HEK293T (cell line): ENCODE measurements around the gene BDNF.

Source experiments
- CTCF ChIA-PET: fragments of 350-600 bp; formaldehyde crosslinking; extraction: SDS; loops from one replicate; lab custom pipeline; 2021; ENCODE audit warnings: antibody characterized with exemption, inconsistent platforms; lab: Yijun Ruan, JAX
- POLR2A ChIA-PET: fragments of 350-600 bp; formaldehyde crosslinking; extraction: SDS; loops from one replicate; lab custom pipeline; 2020; ENCODE audit warnings: antibody characterized with exemption, inconsistent platforms; lab: Yijun Ruan, JAX
- DNase-seq: peaks from one replicate; pipeline ENCODE4 v3.0.0; 2012; ENCODE audit warnings: mixed read lengths; ENCODE audit errors: extremely low spot score
- ARNT ChIP-seq: fragments of 450-650 bp; IDR thresholded peaks from 2 replicates; pipeline ENCODE4 v1.6.1; 2017; ENCODE audit warnings: mild to moderate bottlenecking
- BHLHE40 ChIP-seq: fragments of 450-650 bp; IDR thresholded peaks from 2 replicates; pipeline ENCODE4 v1.6.1; 2016; ENCODE audit warnings: mild to moderate bottlenecking, moderate library complexity, borderline replicate concordance
- CTBP1 ChIP-seq: fragments of 450-650 bp; IDR thresholded peaks from 2 replicates; pipeline ENCODE4 v1.6.1; 2016; ENCODE audit warnings: borderline replicate concordance
- ELF4 ChIP-seq: fragments of 450-650 bp; IDR thresholded peaks from 2 replicates; pipeline ENCODE4 v1.6.1; 2017; ENCODE audit warnings: antibody characterized with exemption
- FOXA1 ChIP-seq: fragments of 450-650 bp; IDR thresholded peaks from 2 replicates; pipeline ENCODE4 v1.6.1; 2016; ENCODE audit warnings: mild to moderate bottlenecking
- FOXK2 ChIP-seq: fragments of 450-650 bp; IDR thresholded peaks from 2 replicates; pipeline ENCODE4 v1.6.1; 2016; ENCODE audit warnings: mild to moderate bottlenecking
- FOXM1 ChIP-seq: fragments of 450-650 bp; IDR thresholded peaks from 2 replicates; pipeline ENCODE4 v1.6.1; 2017; ENCODE audit warnings: mild to moderate bottlenecking, borderline replicate concordance
- HDGF ChIP-seq: fragments of 450-650 bp; IDR thresholded peaks from 2 replicates; pipeline ENCODE4 v1.6.1; 2017; ENCODE audit warnings: antibody characterized with exemption, borderline replicate concordance
- L3MBTL2 ChIP-seq: fragments of 450-650 bp; conservative IDR thresholded peaks from 2 replicates; pipeline ENCODE4 v1.6.1; 2016; ENCODE audit warnings: mild to moderate bottlenecking
- LEF1 ChIP-seq: fragments of 450-650 bp; IDR thresholded peaks from 2 replicates; pipeline ENCODE4 v1.6.1; 2017; ENCODE audit warnings: mild to moderate bottlenecking, borderline replicate concordance
- NFRKB ChIP-seq: fragments of 450-650 bp; IDR thresholded peaks from 2 replicates; pipeline ENCODE4 v1.6.1; 2016; ENCODE audit warnings: mild to moderate bottlenecking, moderate library complexity
- PKNOX1 ChIP-seq: fragments of 450-650 bp; IDR thresholded peaks from 2 replicates; pipeline ENCODE4 v1.6.1; 2016
- SP1 ChIP-seq: fragments of 450-650 bp; IDR thresholded peaks from 2 replicates; pipeline ENCODE4 v1.6.1; 2017
- SUZ12 ChIP-seq: fragments of 450-650 bp; IDR thresholded peaks from 2 replicates; pipeline ENCODE4 v1.6.1; 2016; ENCODE audit warnings: mild to moderate bottlenecking
- TARDBP ChIP-seq: fragments of 450-650 bp; IDR thresholded peaks from 2 replicates; pipeline ENCODE4 v1.6.1; 2016
- ZNF384 ChIP-seq: fragments of 450-650 bp; IDR thresholded peaks from 2 replicates; pipeline ENCODE4 v1.6.1; 2016

The BDNF gene

GRCh38 chr11:27650988-27651387, 49.3 kb downstream of the BDNF start:
- ChIA-PET CTCF (no interaction called here), POLR2A (no interaction called here)
- DNase-seq, result no peak
- TF ChIP-seq TARDBP (no peak), ARNT (no peak), BHLHE40 (no peak), SUZ12 (no peak), FOXK2 (no peak), ZNF384 (no peak), LEF1 (no peak)

GRCh38 chr11:27649800-27650199, 50.5 kb downstream of the BDNF start:
- no peak for DNase-seq
- TF ChIP-seq CTBP1 (no peak), TARDBP (no peak), LEF1 (no peak), ELF4 (no peak), SUZ12 (no peak), ARNT (no peak), FOXM1 (no peak), FOXK2 (no peak), FOXA1 (no peak), L3MBTL2 (no peak), HDGF (no peak), SP1 (no peak), PKNOX1 (no peak), NFRKB (no peak), ZNF384 (no peak), BHLHE40 (no peak)
- CTCF ChIA-PET, result no interaction called here
- POLR2A ChIA-PET, result no interaction called here

- no peak for TF ChIP-seq BHLHE40
- no peak for TF ChIP-seq SUZ12
- no peak for TF ChIP-seq SP1
- no peak for TF ChIP-seq L3MBTL2
- no peak for TF ChIP-seq FOXM1
- ChIA-PET POLR2A (no interaction called here), CTCF (no interaction called here)
- no peak for DNase-seq
Observed at GRCh38 chr11:27648840-27649239, 51.4 kb downstream of the BDNF start.

- no peak for DNase-seq
- no peak for TF ChIP-seq FOXA1
- TF ChIP-seq BHLHE40, result no peak
- no peak for TF ChIP-seq HDGF
- TF ChIP-seq L3MBTL2, result no peak
- TF ChIP-seq SUZ12, result no peak
- no peak for TF ChIP-seq CTBP1
- no peak for TF ChIP-seq FOXK2
- no peak for TF ChIP-seq NFRKB
- TF ChIP-seq ZNF384, result no peak
- no peak for TF ChIP-seq SP1
- TF ChIP-seq ARNT, result no peak
- TF ChIP-seq PKNOX1, result no peak
- CTCF ChIA-PET, result no interaction called here
- POLR2A ChIA-PET, result no interaction called here
Observed at GRCh38 chr11:27646051-27646818, 54.0 kb downstream of the BDNF start.

- ChIA-PET CTCF (no interaction called here), POLR2A (no interaction called here)
- DNase-seq, result no peak
- no peak for TF ChIP-seq TARDBP
- TF ChIP-seq SP1, result no peak
- no peak for TF ChIP-seq ARNT
- no peak for TF ChIP-seq HDGF
- no peak for TF ChIP-seq L3MBTL2
- TF ChIP-seq SUZ12, result no peak
- TF ChIP-seq PKNOX1, result no peak
- TF ChIP-seq FOXA1, result no peak
- TF ChIP-seq BHLHE40, result no peak
- TF ChIP-seq FOXK2, result no peak
- TF ChIP-seq ELF4, result no peak
- TF ChIP-seq LEF1, result no peak
- no peak for TF ChIP-seq FOXM1
- TF ChIP-seq NFRKB, result no peak
- TF ChIP-seq CTBP1, result no peak
Observed at GRCh38 chr11:27642954-27643353, 57.3 kb downstream of the BDNF start.

GRCh38 chr11:27640954-27641353, 59.3 kb downstream of the BDNF start:
- no peak for DNase-seq
- TF ChIP-seq L3MBTL2, result no peak
- no peak for TF ChIP-seq PKNOX1
- no peak for TF ChIP-seq FOXM1
- TF ChIP-seq HDGF, result no peak
- TF ChIP-seq NFRKB, result no peak
- TF ChIP-seq TARDBP, result no peak
- TF ChIP-seq BHLHE40, result no peak
- no peak for TF ChIP-seq FOXA1
- TF ChIP-seq ZNF384, result no peak
- TF ChIP-seq SP1, result no peak
- no peak for TF ChIP-seq ARNT
- TF ChIP-seq SUZ12, result no peak
- ChIA-PET CTCF (no interaction called here), POLR2A (no interaction called here)
